GM12801 (cell line): Measurements from ENCODE around the gene LONRF2.

Experiments
- TF ChIP-seq, protein P1 (sequence below): IDR thresholded peaks from one replicate; pipeline ENCODE4 v1.5.1; 2011; ENCODE audit warnings: control low read depth; ENCODE audit not compliant: insufficient read length; ENCODE audit errors: extremely low read depth

LONRF2 gene

GRCh38 chr2:100242891-100243619 lies 79.2 kb downstream of the LONRF2 start:
- TF ChIP-seq, protein P1, sequence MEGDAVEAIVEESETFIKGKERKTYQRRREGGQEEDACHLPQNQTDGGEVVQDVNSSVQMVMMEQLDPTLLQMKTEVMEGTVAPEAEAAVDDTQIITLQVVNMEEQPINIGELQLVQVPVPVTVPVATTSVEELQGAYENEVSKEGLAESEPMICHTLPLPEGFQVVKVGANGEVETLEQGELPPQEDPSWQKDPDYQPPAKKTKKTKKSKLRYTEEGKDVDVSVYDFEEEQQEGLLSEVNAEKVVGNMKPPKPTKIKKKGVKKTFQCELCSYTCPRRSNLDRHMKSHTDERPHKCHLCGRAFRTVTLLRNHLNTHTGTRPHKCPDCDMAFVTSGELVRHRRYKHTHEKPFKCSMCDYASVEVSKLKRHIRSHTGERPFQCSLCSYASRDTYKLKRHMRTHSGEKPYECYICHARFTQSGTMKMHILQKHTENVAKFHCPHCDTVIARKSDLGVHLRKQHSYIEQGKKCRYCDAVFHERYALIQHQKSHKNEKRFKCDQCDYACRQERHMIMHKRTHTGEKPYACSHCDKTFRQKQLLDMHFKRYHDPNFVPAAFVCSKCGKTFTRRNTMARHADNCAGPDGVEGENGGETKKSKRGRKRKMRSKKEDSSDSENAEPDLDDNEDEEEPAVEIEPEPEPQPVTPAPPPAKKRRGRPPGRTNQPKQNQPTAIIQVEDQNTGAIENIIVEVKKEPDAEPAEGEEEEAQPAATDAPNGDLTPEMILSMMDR, result no peak

- TF ChIP-seq, protein P1, result no peak
Observed at GRCh38 chr2:100242476-100242875, 79.8 kb downstream of the LONRF2 start.

DNA sequence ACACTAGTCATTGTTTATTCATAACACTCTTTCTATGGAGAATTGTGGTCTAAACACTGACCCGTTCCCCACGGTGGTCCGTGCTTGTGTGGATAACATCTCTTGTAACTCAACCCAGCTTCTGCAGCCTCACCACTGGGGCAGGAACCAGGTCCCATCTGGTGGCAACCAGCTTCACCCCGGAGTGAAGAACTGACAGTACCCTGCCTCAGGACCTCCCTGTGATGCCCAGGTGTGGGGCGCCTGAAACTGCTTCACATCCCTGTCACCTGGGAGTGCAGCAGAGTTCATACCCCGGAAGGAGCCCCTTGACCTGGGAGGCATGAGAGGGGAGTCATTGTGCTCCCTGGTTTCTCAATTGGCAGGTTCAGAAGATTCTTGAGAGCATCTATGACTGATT lies 81.1 kb downstream of the LONRF2 start:
- TF ChIP-seq, protein P1, result no peak

- TF ChIP-seq, protein P1, result no peak
Observed at GRCh38 chr2:100240386-100240785, 81.9 kb downstream of the LONRF2 start.

DNA sequence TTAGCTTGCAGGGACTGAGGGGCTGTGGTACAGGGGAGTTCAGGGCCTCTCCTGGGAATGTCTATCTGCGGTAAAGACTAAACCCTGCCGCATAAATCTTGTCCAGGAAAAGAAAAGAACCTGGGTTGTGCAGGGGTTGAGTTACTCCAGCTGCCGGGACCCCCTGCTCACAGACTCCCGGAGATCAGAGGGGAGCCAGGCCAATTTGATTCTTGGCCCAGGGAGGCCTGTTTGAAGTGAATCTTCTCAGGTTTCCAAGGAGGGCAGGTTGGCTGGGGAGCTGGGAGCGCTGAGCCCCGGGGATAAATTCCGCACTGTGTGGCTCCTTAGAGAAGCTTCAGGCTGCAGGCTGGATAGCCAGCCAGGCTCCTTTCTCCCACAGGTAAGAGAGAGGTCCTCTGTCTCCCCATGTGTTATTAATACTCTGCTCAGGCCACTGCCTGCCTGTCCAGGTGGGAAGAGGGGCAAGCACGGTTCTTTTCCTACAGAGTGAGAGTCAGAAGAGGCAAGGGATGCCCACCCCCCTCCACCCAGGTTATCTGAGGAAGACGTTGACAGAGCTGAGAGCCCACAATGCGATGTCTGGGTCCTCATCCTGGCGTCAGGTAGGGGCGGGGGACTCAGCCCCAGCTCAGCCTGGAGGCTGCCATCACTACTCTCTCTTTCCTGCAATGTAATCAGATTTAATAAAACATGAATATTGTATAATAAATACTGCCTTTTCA lies 82.7 kb downstream of the LONRF2 start:
- TF ChIP-seq, protein P1, result no peak

- TF ChIP-seq, protein P1, result no peak
Observed at GRCh38 chr2:100238471-100238870, 83.8 kb downstream of the LONRF2 start.

DNA sequence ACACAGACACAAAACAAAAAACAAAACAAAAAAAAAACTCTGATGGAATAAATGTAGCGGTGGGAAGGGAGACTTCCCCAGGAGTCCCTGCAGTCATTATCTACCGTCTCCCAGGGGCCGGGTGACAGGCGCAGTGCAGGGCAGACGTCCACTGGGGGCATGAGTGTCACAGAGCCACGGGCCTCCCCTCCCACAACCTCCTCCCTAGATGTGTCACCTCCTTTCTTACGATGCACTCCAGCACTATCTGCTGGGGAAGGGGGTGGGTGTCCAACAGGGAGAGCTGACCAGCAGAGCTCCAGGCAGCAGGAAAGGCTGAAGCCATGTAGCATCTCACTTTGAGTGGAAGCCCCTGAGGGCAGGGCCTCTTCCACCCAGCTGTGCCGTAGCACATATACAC lies 84.5 kb downstream of the LONRF2 start:
- TF ChIP-seq, protein P1, result no peak
